Measurements from ENCODE around the gene RNF141.
A peak's percentile ranks its signal among the peaks of the same experiment; 100 is the strongest.

Gene RNF141

GRCh38 chr11:10515418-10515817 lies 25.6 kb downstream of the RNF141 start:
- Histone ChIP-seq H2AK5ac (ENCODE audit: low read depth, low read length) (no peak overlapping the region), H3K4me2 (ENCODE audit: insufficient read depth, low read length, poor library complexity, severe bottlenecking) (no peak overlapping the region), H3K36me3 (replicated peaks in 1 of 2; ENCODE audit: control insufficient read depth in 2 of 2, insufficient read depth in 2 of 2, low read length in 2 of 2) (peaks cover 4 to 23% of the 10 kb centered on the region in 2 donors), H3K9ac (ENCODE audit: low read depth, low read length, poor library complexity) (no peak overlapping the region), H3K4me1 (ENCODE audit: control insufficient read depth in 2 of 2, insufficient read depth in 1 of 2, low read depth in 1 of 2, low read length in 2 of 2) (peaks cover 2 to 14% of the 10 kb centered on the region in 2 donors), H3K9me3 (replicated peaks in 1 of 2; ENCODE audit: control insufficient read depth in 2 of 2, insufficient read depth in 1 of 2, low read depth in 1 of 2, low read length in 2 of 2) (no peaks in the 10 kb centered on the region), H3K4me3 (ENCODE audit: low read length in 2 of 2) (no peak overlapping the region), H2BK120ac (ENCODE audit: low read depth, low read length) (no peak overlapping the region), H2BK5ac (ENCODE audit: low read length) (no peak overlapping the region), H4K8ac (ENCODE audit: low read depth, low read length) (no peak overlapping the region), H3K4ac (ENCODE audit: low read length) (no peak overlapping the region), H3K23ac (ENCODE audit: low read depth, low read length, poor library complexity) (no peak overlapping the region), H3K14ac (ENCODE audit: low read length) (no peak overlapping the region), H2BK15ac (ENCODE audit: low read length) (no peak overlapping the region), H3K27ac (replicated peaks; ENCODE audit: low read length) (no peak overlapping the region), H3K18ac (ENCODE audit: low read length) (no peak overlapping the region), H3K27me3 (ENCODE audit: control insufficient read depth in 3 of 3, insufficient read depth in 3 of 3, low read depth in 1 of 3, low read length in 3 of 3) (no peaks in the 10 kb centered on the region), H3K79me1 (ENCODE audit: low read depth, low read length) (no peaks in the 10 kb centered on the region), H2BK12ac (ENCODE audit: low read length) (no peak overlapping the region), H4K91ac (ENCODE audit: low read depth, low read length, poor library complexity) (no peak overlapping the region), H2AFZ (ENCODE audit: low read length) (no peak overlapping the region)
- no peak for DNase-seq (ENCODE audit: low spot score)
- WGBS, 2 donors (ENCODE audit: extremely low coverage in 2 of 2, insufficient read length in 2 of 2, insufficient replicate concordance in 1 of 2), result no CpG with 5 or more reads among the region's 3 CpGs

GRCh38 chr11:10514709-10515108 lies 26.3 kb downstream of the RNF141 start:
- H3K4me3 ChIP-seq (ENCODE audit: low read length in 2 of 2), result no peak overlapping the region
- H3K18ac ChIP-seq (ENCODE audit: low read length), result no peak overlapping the region
- DNase-seq (ENCODE audit: low spot score), result no peak
- H3K4me2 ChIP-seq (ENCODE audit: insufficient read depth, low read length, poor library complexity, severe bottlenecking), result no peak overlapping the region
- H3K27me3 ChIP-seq (ENCODE audit: control insufficient read depth in 3 of 3, insufficient read depth in 3 of 3, low read depth in 1 of 3, low read length in 3 of 3), result no peaks in the 10 kb centered on the region
- no peaks in the 10 kb centered on the region for H3K9me3 ChIP-seq (replicated peaks in 1 of 2; ENCODE audit: control insufficient read depth in 2 of 2, insufficient read depth in 1 of 2, low read depth in 1 of 2, low read length in 2 of 2)
- H3K14ac ChIP-seq (ENCODE audit: low read length), result no peak overlapping the region
- H3K79me1 ChIP-seq (ENCODE audit: low read depth, low read length), result no peaks in the 10 kb centered on the region
- H3K23ac ChIP-seq (ENCODE audit: low read depth, low read length, poor library complexity), result no peak overlapping the region
- H2AK5ac ChIP-seq (ENCODE audit: low read depth, low read length), result no peak overlapping the region
- no CpG with 5 or more reads among the region's 2 CpGs for WGBS, 2 donors (ENCODE audit: extremely low coverage in 2 of 2, insufficient read length in 2 of 2, insufficient replicate concordance in 1 of 2)
- no peak overlapping the region for H2AFZ ChIP-seq (ENCODE audit: low read length)
- no peak overlapping the region for H2BK120ac ChIP-seq (ENCODE audit: low read depth, low read length)
- H3K27ac ChIP-seq (replicated peaks; ENCODE audit: low read length), result no peak overlapping the region
- no peak overlapping the region for H2BK15ac ChIP-seq (ENCODE audit: low read length)
- H3K4ac ChIP-seq (ENCODE audit: low read length), result no peak overlapping the region
- H2BK12ac ChIP-seq (ENCODE audit: low read length), result no peak overlapping the region
- peaks cover 4 to 17% of the 10 kb centered on the region in 2 donors for H3K36me3 ChIP-seq (replicated peaks in 1 of 2; ENCODE audit: control insufficient read depth in 2 of 2, insufficient read depth in 2 of 2, low read length in 2 of 2)
- H4K8ac ChIP-seq (ENCODE audit: low read depth, low read length), result no peak overlapping the region
- no peak overlapping the region for H4K91ac ChIP-seq (ENCODE audit: low read depth, low read length, poor library complexity)
- H3K9ac ChIP-seq (ENCODE audit: low read depth, low read length, poor library complexity), result no peak overlapping the region
- no peak overlapping the region for H2BK5ac ChIP-seq (ENCODE audit: low read length)
- peaks cover 2 to 14% of the 10 kb centered on the region in 2 donors for H3K4me1 ChIP-seq (ENCODE audit: control insufficient read depth in 2 of 2, insufficient read depth in 1 of 2, low read depth in 1 of 2, low read length in 2 of 2)

- Histone ChIP-seq H3K23ac (ENCODE audit: low read depth, low read length, poor library complexity) (no peak overlapping the region), H3K9ac (ENCODE audit: low read depth, low read length, poor library complexity) (no peak overlapping the region), H2BK12ac (ENCODE audit: low read length) (no peak overlapping the region), H3K18ac (ENCODE audit: low read length) (no peak overlapping the region), H3K9me3 (replicated peaks in 1 of 2; ENCODE audit: control insufficient read depth in 2 of 2, insufficient read depth in 1 of 2, low read depth in 1 of 2, low read length in 2 of 2) (no peaks in the 10 kb centered on the region), H3K4me1 (ENCODE audit: control insufficient read depth in 2 of 2, insufficient read depth in 1 of 2, low read depth in 1 of 2, low read length in 2 of 2) (peaks cover 2 to 14% of the 10 kb centered on the region in 2 donors), H3K14ac (ENCODE audit: low read length) (no peak overlapping the region), H3K27me3 (ENCODE audit: control insufficient read depth in 3 of 3, insufficient read depth in 3 of 3, low read depth in 1 of 3, low read length in 3 of 3) (no peaks in the 10 kb centered on the region), H2AFZ (ENCODE audit: low read length) (no peak overlapping the region), H4K8ac (ENCODE audit: low read depth, low read length) (no peak overlapping the region), H3K4ac (ENCODE audit: low read length) (no peak overlapping the region), H2BK120ac (ENCODE audit: low read depth, low read length) (no peak overlapping the region), H2AK5ac (ENCODE audit: low read depth, low read length) (no peak overlapping the region), H2BK15ac (ENCODE audit: low read length) (no peak overlapping the region), H3K4me2 (ENCODE audit: insufficient read depth, low read length, poor library complexity, severe bottlenecking) (no peak overlapping the region), H3K79me1 (ENCODE audit: low read depth, low read length) (no peaks in the 10 kb centered on the region), H3K27ac (replicated peaks; ENCODE audit: low read length) (no peak overlapping the region), H4K91ac (ENCODE audit: low read depth, low read length, poor library complexity) (no peak overlapping the region), H2BK5ac (ENCODE audit: low read length) (no peak overlapping the region), H3K4me3 (ENCODE audit: low read length in 2 of 2) (no peak overlapping the region), H3K36me3 (replicated peaks in 1 of 2; ENCODE audit: control insufficient read depth in 2 of 2, insufficient read depth in 2 of 2, low read length in 2 of 2) (peaks cover 2 to 12% of the 10 kb centered on the region in 2 donors)
- DNase-seq (ENCODE audit: low spot score), result no peak
- WGBS, 2 donors (ENCODE audit: extremely low coverage in 2 of 2, insufficient read length in 2 of 2, insufficient replicate concordance in 1 of 2), result no CpG with 5 or more reads among the region's 2 CpGs
Observed at GRCh38 chr11:10514202-10514601, 26.8 kb downstream of the RNF141 start.

GRCh38 chr11:10511181-10511621 lies 29.8 kb downstream of the RNF141 start:
- Histone ChIP-seq H3K9me3 (replicated peaks in 1 of 2; ENCODE audit: control insufficient read depth in 2 of 2, insufficient read depth in 1 of 2, low read depth in 1 of 2, low read length in 2 of 2) (no peaks in the 10 kb centered on the region), H3K27me3 (ENCODE audit: control insufficient read depth in 3 of 3, insufficient read depth in 3 of 3, low read depth in 1 of 3, low read length in 3 of 3) (no peaks in the 10 kb centered on the region), H3K79me1 (ENCODE audit: low read depth, low read length) (no peaks in the 10 kb centered on the region), H2BK120ac (ENCODE audit: low read depth, low read length) (no peak overlapping the region), H3K9ac (ENCODE audit: low read depth, low read length, poor library complexity) (no peak overlapping the region), H3K36me3 (replicated peaks in 1 of 2; ENCODE audit: control insufficient read depth in 2 of 2, insufficient read depth in 2 of 2, low read length in 2 of 2) (no peaks in the 10 kb centered on the region), H2AK5ac (ENCODE audit: low read depth, low read length) (no peak overlapping the region), H3K4me1 (ENCODE audit: control insufficient read depth in 2 of 2, insufficient read depth in 1 of 2, low read depth in 1 of 2, low read length in 2 of 2) (peaks cover 2 to 14% of the 10 kb centered on the region in 2 donors), H2BK15ac (ENCODE audit: low read length) (no peak overlapping the region), H2AFZ (ENCODE audit: low read length) (no peak overlapping the region), H3K23ac (ENCODE audit: low read depth, low read length, poor library complexity) (no peak overlapping the region), H4K8ac (ENCODE audit: low read depth, low read length) (no peak overlapping the region), H3K4me2 (ENCODE audit: insufficient read depth, low read length, poor library complexity, severe bottlenecking) (peak overlapping the region; percentile 46), H3K4ac (ENCODE audit: low read length) (no peak overlapping the region), H3K14ac (ENCODE audit: low read length) (no peak overlapping the region), H3K4me3 (ENCODE audit: low read length in 2 of 2) (no peak overlapping the region), H3K18ac (ENCODE audit: low read length) (no peak overlapping the region), H2BK12ac (ENCODE audit: low read length) (no peak overlapping the region), H2BK5ac (ENCODE audit: low read length) (no peak overlapping the region), H3K27ac (replicated peaks; ENCODE audit: low read length) (peak overlapping the region; percentile 21), H4K91ac (ENCODE audit: low read depth, low read length, poor library complexity) (no peak overlapping the region)
- DNase-seq (ENCODE audit: low spot score), result peak; percentile 61
- no CpG with 5 or more reads among the region's 10 CpGs for WGBS, 2 donors (ENCODE audit: extremely low coverage in 2 of 2, insufficient read length in 2 of 2, insufficient replicate concordance in 1 of 2)

Measured in neuronal stem cell (in vitro differentiated cells).